ENCODE measurements around the gene FCHSD1.

- TF ChIP-seq EZH2phosphoT487 (IDR thresholded peaks at IDR 0.05; ENCODE audit: borderline replicate concordance, low read depth): no peak
- no peak for TF ChIP-seq SMC3 (IDR thresholded peaks at IDR 0.05; ENCODE audit: low read depth, low read length)
- no peak for TF ChIP-seq CTCF (IDR thresholded peaks at IDR 0.05)
- no peak for TF ChIP-seq TAF1 (IDR thresholded peaks at IDR 0.05; ENCODE audit: borderline replicate concordance, low read depth, low read length)
Measured at GRCh38 chr5:141608557-141608956, 42.7 kb downstream of the FCHSD1 start.
